ENCODE measurements around the gene NAALADL2. TPM values are rescaled to one million over a fixed set of nuclear protein-coding genes. Genes with fewer than 3 reads are reported as not detected.

Gene NAALADL2
- total and polyA plus RNA-seq, 2 of the 8 experiments (the other 6 are each of a cell fraction or from before 2014, with no cell fraction given) = 0.12 to 0.22 TPM

DNA sequence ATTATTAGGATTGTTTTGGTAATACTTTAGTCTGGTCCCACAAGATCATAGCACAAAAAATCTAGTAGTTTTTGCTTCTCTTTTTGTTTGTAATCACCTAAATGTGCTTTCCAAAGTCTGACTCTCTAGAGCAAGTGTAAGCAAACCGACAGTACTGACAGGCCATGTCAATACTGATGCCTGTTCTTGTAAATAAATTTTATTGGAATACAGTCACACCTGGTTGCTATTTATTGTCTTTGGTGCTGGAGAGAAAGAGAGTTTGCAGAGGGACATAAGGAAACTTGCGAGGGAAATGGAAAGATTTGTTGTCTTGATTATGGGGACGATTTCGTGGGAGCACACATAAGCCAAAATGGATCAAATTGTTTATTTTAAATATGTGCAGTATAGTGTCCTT, 77.5 kb downstream of the NAALADL2 start:
- 91% methylated on average over 4 of the region's 4 CpGs; no CpG with 5 or more reads in 1 of the 2 experiments for WGBS, 2 experiments (ENCODE audit: extremely low coverage in 1 of 2, insufficient coverage in 1 of 2, insufficient read length in 1 of 2, insufficient replicate concordance in 2 of 2, low coverage in 1 of 2, low lambda C conversion rate in 2 of 2, missing lambda C conversion rate in 1 of 2)
- Histone ChIP-seq H3K4ac (replicated peaks; ENCODE audit: insufficient read length, low read depth, low read length) (no peak overlapping the region), H3K18ac (ENCODE audit: extremely low read depth, low read length) (no peak overlapping the region), H4K20me1 (replicated peaks in 1 of 2; ENCODE audit: control insufficient read depth in 1 of 2, insufficient read depth in 2 of 2, low read length in 2 of 2) (no peaks in the 10 kb centered on the region), H3K4me3 (ENCODE audit: extremely low read depth in 1 of 4, insufficient read depth in 2 of 4, low read depth in 3 of 4, low read length in 4 of 4) (no peak overlapping the region), H2BK20ac (ENCODE audit: low read length) (no peak overlapping the region), H2AFZ (ENCODE audit: low read length) (no peak overlapping the region), H2AK5ac (ENCODE audit: low read depth, low read length) (no peak overlapping the region), H4K8ac (ENCODE audit: extremely low read depth, insufficient read depth, low read length) (no peak overlapping the region), H3K27me3 (replicated peaks in 1 of 4; ENCODE audit: control insufficient read depth in 3 of 4, extremely low read depth in 1 of 4, insufficient read depth in 3 of 4, low read length in 3 of 4) (no peaks in the 10 kb centered on the region), H4K91ac (replicated peaks; ENCODE audit: insufficient read length, low read length) (no peak overlapping the region), H4K5ac (ENCODE audit: insufficient read length, low read depth, low read length) (no peak overlapping the region), H2BK5ac (ENCODE audit: low read depth, low read length) (no peak overlapping the region), H3K4me2 (ENCODE audit: insufficient read depth in 1 of 2, low read depth in 2 of 2, low read length in 2 of 2) (no peak overlapping the region), H3K36me3 (ENCODE audit: control insufficient read depth in 2 of 4, insufficient read depth in 4 of 4, low read length in 3 of 4) (no peaks in the 10 kb centered on the region), H2BK12ac (ENCODE audit: low read depth, low read length) (no peak overlapping the region), H2BK120ac (replicated peaks; ENCODE audit: low read depth, low read length) (no peak overlapping the region), H3K27ac (ENCODE audit: low read depth, low read length) (no peak overlapping the region), H3K79me1 (ENCODE audit: low read depth, low read length) (no peaks in the 10 kb centered on the region), H3K14ac (ENCODE audit: insufficient read length) (no peak overlapping the region), H3K23me2 (ENCODE audit: low read depth, low read length) (no peaks in the 10 kb centered on the region), H3K9ac (replicated peaks in 1 of 4; ENCODE audit: extremely low read depth in 1 of 4, low read depth in 3 of 4, low read length in 3 of 4) (no peak overlapping the region), H2BK15ac (ENCODE audit: low read length) (no peak overlapping the region), H3K56ac (replicated peaks; ENCODE audit: insufficient read length, low read depth, low read length) (no peak overlapping the region), H3K23ac (ENCODE audit: insufficient read length) (no peak overlapping the region), H3K79me2 (ENCODE audit: control insufficient read depth in 1 of 2, insufficient read depth in 2 of 2, low read length in 2 of 2) (no peaks in the 10 kb centered on the region), H3K9me3 (ENCODE audit: insufficient read depth in 2 of 2, low read depth in 1 of 2, low read length in 1 of 2) (no peaks in the 10 kb centered on the region), H3K4me1 (replicated peaks in 1 of 4; ENCODE audit: control insufficient read depth in 3 of 4, insufficient read depth in 4 of 4, low read length in 3 of 4) (no peaks in the 10 kb centered on the region)
- no peak for DNase-seq (ENCODE audit: low read depth in 1 of 2, low spot score in 2 of 2)
- no peak for FAIRE-seq
- POLR2A ChIA-PET (ENCODE audit: partially characterized antibody) = no interaction called here
- CTCF ChIA-PET (ENCODE audit: partially characterized antibody) = no interaction called here
- no peak for TF ChIP-seq RAD21 (IDR thresholded peaks at IDR 0.05 in 1 of 2, conservative IDR thresholded peaks at IDR 0.05 in 1 of 2; ENCODE audit: low read depth in 2 of 2, low read length in 2 of 2)
- TF ChIP-seq SIN3A (conservative IDR thresholded peaks at IDR 0.05 in 1 of 2, IDR thresholded peaks at IDR 0.05 in 1 of 2; ENCODE audit: low read depth in 1 of 2, low read length in 2 of 2) = no peak
